Fibroblast of skin of right quadriceps (primary cell): ENCODE results near the gene COL27A1.
A peak's percentile ranks its signal among the peaks of the same experiment; 100 is the strongest.

Source experiments
- DNase-seq: peaks from one replicate; pipeline ENCODE4 v3.0.0-alpha.2; 2013

Gene COL27A1

GRCh38 chr9:114207845-114208244 lies 52.5 kb downstream of the COL27A1 start:
- no peak for DNase-seq

GRCh38 chr9:114209151-114209550 lies 53.8 kb downstream of the COL27A1 start:
- DNase-seq, result no peak

- no peak for DNase-seq
These were observed 54.8 kb downstream of the COL27A1 start for GRCh38 chr9:114210136-114210535.

GRCh38 chr9:114210691-114211276 lies 55.4 kb downstream of the COL27A1 start:
- no peak for DNase-seq

- DNase-seq, result no peak
These were observed 57.5 kb downstream of the COL27A1 start for GRCh38 chr9:114212826-114213225.

- DNase-seq, result no peak
These were observed 58.2 kb downstream of the COL27A1 start for GRCh38 chr9:114213566-114213965.

- DNase-seq, result peak; percentile 76
These were observed 58.8 kb downstream of the COL27A1 start for GRCh38 chr9:114214181-114214580.

- DNase-seq, result no peak
These were observed 59.5 kb downstream of the COL27A1 start for GRCh38 chr9:114214686-114215414.

- DNase-seq, result peak; percentile 57
These were observed 60.7 kb downstream of the COL27A1 start for GRCh38 chr9:114216081-114216480.

- DNase-seq, result no peak
These were observed 61.6 kb downstream of the COL27A1 start for GRCh38 chr9:114216976-114217375.

GRCh38 chr9:114218264-114219120 lies 63.2 kb downstream of the COL27A1 start:
- DNase-seq, result peak; percentile 28

GRCh38 chr9:114220061-114220541 lies 64.8 kb downstream of the COL27A1 start:
- peak; percentile 24 for DNase-seq

GRCh38 chr9:114221706-114222465 lies 66.5 kb downstream of the COL27A1 start:
- no peak for DNase-seq

- DNase-seq, result peak; percentile 59
These were observed 68.4 kb downstream of the COL27A1 start for GRCh38 chr9:114223564-114224246.

GRCh38 chr9:114224247-114224610 lies 68.9 kb downstream of the COL27A1 start:
- DNase-seq, result peak; percentile 69

- peak; percentile 77 for DNase-seq
These were observed 70.3 kb downstream of the COL27A1 start for GRCh38 chr9:114225561-114226212.

GRCh38 chr9:114226246-114227055 lies 71.1 kb downstream of the COL27A1 start:
- no peak for DNase-seq

GRCh38 chr9:114227288-114228015 lies 72.1 kb downstream of the COL27A1 start:
- DNase-seq, result no peak

- no peak for DNase-seq
These were observed 72.9 kb downstream of the COL27A1 start for GRCh38 chr9:114228016-114228808.
